ENCODE data around the gene PARP4.
"Not testable (repeated sequence)": the region's sequence is repeated elsewhere in the genome, so short reads cannot be mapped to it uniquely, and the experiment has no call there.

DNA sequence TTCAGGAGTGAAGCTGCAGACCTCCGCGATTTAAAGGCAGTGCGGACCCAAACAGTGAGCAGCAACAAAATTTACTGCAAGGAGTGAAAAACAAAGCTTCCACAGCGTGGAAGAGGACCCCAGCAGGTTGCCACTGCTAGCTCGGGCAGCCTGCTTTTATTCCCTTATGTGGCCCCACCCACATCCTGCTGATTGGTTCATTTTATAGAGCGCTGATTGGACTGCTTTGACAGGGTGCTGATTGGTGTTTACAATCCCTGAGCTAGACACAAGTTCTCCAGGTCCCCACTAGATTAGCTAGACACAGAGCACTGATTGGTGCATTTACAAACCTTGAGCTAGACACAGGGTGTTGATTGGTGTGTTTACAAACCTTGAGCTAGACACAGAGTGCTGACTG is 6.3 kb downstream of the PARP4 start:
- TF ChIP-seq, protein P1, sequence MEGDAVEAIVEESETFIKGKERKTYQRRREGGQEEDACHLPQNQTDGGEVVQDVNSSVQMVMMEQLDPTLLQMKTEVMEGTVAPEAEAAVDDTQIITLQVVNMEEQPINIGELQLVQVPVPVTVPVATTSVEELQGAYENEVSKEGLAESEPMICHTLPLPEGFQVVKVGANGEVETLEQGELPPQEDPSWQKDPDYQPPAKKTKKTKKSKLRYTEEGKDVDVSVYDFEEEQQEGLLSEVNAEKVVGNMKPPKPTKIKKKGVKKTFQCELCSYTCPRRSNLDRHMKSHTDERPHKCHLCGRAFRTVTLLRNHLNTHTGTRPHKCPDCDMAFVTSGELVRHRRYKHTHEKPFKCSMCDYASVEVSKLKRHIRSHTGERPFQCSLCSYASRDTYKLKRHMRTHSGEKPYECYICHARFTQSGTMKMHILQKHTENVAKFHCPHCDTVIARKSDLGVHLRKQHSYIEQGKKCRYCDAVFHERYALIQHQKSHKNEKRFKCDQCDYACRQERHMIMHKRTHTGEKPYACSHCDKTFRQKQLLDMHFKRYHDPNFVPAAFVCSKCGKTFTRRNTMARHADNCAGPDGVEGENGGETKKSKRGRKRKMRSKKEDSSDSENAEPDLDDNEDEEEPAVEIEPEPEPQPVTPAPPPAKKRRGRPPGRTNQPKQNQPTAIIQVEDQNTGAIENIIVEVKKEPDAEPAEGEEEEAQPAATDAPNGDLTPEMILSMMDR (IDR thresholded peaks at IDR 0.05 in 4 of 5, conservative IDR thresholded peaks at IDR 0.05 in 1 of 5): not testable (repeated sequence)
- not testable (repeated sequence) for TF ChIP-seq POLR2A (IDR thresholded peaks at IDR 0.05)

All from gastrocnemius medialis (tissue), 4 donors.